GM18502 (cell line): ENCODE results near the gene NT5DC2.

Experiments
- ATAC-seq: cut with Tn5 transposase; IDR thresholded peaks from one replicate; pipeline ENCODE4 v1.9.1; 2021; ENCODE audit warnings: mild to moderate bottlenecking; ENCODE audit not compliant: unreplicated experiment, poor library complexity

NT5DC2 gene

GRCh38 chr3:52533623-52534280 is at the start of gene NT5DC2:
Gene NT5DC2, minus strand, starts transcription at chr3:52533857. Its CDS starts 120 bp downstream, at chr3:52533737.
- peak; percentile 47 for ATAC-seq

GRCh38 chr3:52574056-52574965 is 40.7 kb upstream of the NT5DC2 start:
- no peak for ATAC-seq

GRCh38 chr3:52572221-52572620 is 38.6 kb upstream of the NT5DC2 start:
- ATAC-seq, result no peak

- ATAC-seq, result no peak
Measured at GRCh38 chr3:52570076-52570475, 36.4 kb upstream of the NT5DC2 start.

GRCh38 chr3:52568069-52568468 is 34.4 kb upstream of the NT5DC2 start:
- no peak for ATAC-seq

- no peak for ATAC-seq
Measured at GRCh38 chr3:52563984-52564383, 30.3 kb upstream of the NT5DC2 start.

GRCh38 chr3:52561028-52561747 is 27.5 kb upstream of the NT5DC2 start:
- ATAC-seq, result no peak

- no peak for ATAC-seq
Measured at GRCh38 chr3:52558436-52558835, 24.8 kb upstream of the NT5DC2 start.

- ATAC-seq, result no peak
Measured at GRCh38 chr3:52557011-52557960, 23.6 kb upstream of the NT5DC2 start.

- ATAC-seq, result no peak
Measured at GRCh38 chr3:52555056-52555455, 21.4 kb upstream of the NT5DC2 start.

GRCh38 chr3:52554026-52554755 is 20.5 kb upstream of the NT5DC2 start:
- no peak for ATAC-seq

- no peak for ATAC-seq
Measured at GRCh38 chr3:52552089-52552488, 18.4 kb upstream of the NT5DC2 start.

GRCh38 chr3:52551118-52551517 is 17.5 kb upstream of the NT5DC2 start:
- ATAC-seq, result no peak

- no peak for ATAC-seq
Measured at GRCh38 chr3:52547143-52547542, 13.5 kb upstream of the NT5DC2 start.

- ATAC-seq, result no peak
Measured at GRCh38 chr3:52546111-52546901, 12.6 kb upstream of the NT5DC2 start.

- no peak for ATAC-seq
Measured at GRCh38 chr3:52544937-52545336, 11.3 kb upstream of the NT5DC2 start.

GRCh38 chr3:52541050-52541449 is 7.4 kb upstream of the NT5DC2 start:
- ATAC-seq, result no peak

- no peak for ATAC-seq
Measured at GRCh38 chr3:52539010-52539653, 5.5 kb upstream of the NT5DC2 start.
